Measurements from ENCODE around the gene KAT8. TPM values are rescaled to one million over a fixed set of nuclear protein-coding genes. Genes with fewer than 3 reads are reported as not detected.

The KAT8 gene
- total RNA-seq, 1 donor: 76.5 TPM

DNA sequence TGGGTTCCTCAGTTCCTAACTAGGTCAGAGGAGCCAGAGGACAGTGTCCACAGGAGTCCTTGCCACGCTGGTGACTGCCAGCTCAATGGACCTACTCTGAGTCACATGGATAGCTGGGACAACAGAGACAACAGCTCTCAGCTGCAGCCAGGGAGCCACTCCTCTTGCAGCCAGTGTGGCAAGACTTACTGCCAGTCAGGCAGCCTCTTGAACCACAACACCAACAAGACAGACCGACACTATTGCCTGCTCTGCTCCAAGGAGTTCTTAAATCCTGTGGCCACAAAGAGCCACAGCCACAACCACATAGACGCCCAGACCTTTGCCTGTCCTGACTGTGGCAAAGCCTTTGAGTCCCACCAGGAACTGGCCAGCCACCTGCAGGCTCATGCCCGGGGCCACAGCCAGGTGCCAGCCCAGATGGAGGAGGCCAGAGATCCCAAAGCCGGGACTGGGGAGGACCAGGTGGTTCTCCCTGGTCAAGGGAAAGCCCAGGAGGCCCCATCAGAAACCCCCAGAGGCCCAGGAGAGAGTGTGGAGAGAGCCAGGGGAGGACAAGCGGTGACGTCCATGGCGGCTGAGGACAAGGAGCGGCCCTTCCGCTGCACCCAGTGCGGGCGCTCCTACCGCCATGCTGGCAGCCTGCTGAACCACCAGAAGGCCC, 36.6 kb upstream of the KAT8 start:
- no peak overlapping the region for H3K4me3 ChIP-seq (ENCODE audit: low read length)
- H3K9me3 ChIP-seq (ENCODE audit: low read depth, low read length): no peaks in the 10 kb centered on the region
- H3K27me3 ChIP-seq (ENCODE audit: insufficient read depth, low read length): no peaks in the 10 kb centered on the region

DNA sequence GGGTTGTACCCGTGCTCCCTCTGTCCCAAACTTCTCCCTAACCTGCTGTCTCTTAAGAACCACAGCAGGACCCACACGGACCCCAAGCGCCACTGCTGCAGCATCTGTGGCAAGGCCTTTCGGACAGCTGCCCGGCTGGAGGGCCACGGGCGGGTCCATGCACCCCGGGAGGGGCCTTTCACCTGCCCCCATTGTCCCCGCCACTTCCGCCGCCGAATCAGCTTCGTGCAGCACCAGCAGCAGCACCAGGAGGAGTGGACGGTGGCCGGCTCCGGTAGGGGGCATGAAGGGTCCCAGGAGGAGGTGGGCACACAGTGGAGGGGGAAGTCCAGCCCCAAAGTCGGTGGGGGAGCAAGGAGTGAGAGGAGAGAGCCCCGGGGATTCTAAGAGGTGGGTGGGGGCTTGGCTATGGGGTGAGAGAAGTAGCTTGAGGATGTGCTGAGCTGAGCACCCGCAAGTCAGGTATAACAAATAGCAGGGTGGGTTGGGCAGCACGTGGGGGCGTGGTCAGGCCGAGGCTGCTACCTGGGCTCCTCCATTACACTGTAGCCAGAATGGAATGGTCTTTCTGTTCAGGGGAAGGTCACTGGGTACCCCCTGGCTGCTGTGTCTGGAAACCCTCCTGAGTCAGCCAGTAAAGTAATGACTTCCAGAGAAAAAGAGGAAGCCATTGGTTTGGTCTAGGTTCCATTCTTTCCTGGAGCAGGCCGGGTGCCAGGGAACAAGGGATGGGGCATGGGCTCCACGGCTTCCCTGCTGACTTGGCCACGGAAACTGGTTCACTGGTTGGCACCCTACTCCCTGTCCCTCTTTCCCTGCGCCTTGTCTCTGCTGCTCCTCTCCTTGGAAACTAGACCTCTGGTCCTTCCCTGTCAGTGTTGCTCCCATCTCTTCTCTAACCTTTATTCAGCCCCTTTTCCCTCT, 35.8 kb upstream of the KAT8 start:
- Histone ChIP-seq H3K4me3 (ENCODE audit: low read length) (no peak overlapping the region), H3K4me1 (ENCODE audit: insufficient read depth, low read length) (peaks cover 7% of the 10 kb centered on the region), H3K9me3 (ENCODE audit: low read depth, low read length) (no peaks in the 10 kb centered on the region), H3K27me3 (ENCODE audit: insufficient read depth, low read length) (no peaks in the 10 kb centered on the region)

More for the DNA sequence above, 36.6 kb upstream of the KAT8 start:
- H3K4me1 ChIP-seq (ENCODE audit: insufficient read depth, low read length): peaks cover 11% of the 10 kb centered on the region

DNA sequence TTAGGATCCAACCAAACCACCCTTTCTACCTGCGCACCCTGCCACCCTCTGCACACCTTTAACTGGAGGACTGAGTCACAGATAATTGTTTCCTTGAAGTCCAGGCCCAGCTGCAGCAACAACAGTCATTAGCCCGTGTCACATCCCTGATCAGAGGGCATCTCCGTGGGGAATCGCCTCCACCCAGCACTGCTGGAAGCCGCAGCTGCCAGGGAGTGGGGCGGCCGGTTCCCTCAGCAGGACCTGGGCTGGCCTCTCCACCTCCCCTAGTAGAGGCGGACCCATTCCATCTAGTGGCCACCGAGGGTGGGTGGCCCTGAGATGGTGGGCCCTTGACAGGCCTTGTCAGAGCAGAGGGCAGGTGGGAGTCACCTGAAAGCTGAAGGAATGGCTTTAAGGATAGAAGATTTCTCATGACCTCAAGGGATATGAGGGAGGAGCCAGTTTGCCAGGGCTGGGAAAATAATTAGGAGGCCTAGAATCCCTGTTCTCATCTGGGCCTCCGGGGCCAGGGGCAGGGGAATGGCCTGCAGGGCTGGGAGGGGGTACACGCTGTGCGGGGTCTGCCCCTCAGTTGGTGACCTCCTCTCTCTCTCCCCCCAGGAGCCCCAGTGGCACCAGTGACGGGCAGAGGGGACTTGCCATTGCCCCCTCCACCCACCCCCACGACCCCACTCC, 35.0 kb upstream of the KAT8 start:
- Histone ChIP-seq H3K9me3 (ENCODE audit: low read depth, low read length) (no peaks in the 10 kb centered on the region), H3K4me1 (ENCODE audit: insufficient read depth, low read length) (peaks cover 7% of the 10 kb centered on the region), H3K4me3 (ENCODE audit: low read length) (no peak overlapping the region), H3K27me3 (ENCODE audit: insufficient read depth, low read length) (no peaks in the 10 kb centered on the region)

DNA sequence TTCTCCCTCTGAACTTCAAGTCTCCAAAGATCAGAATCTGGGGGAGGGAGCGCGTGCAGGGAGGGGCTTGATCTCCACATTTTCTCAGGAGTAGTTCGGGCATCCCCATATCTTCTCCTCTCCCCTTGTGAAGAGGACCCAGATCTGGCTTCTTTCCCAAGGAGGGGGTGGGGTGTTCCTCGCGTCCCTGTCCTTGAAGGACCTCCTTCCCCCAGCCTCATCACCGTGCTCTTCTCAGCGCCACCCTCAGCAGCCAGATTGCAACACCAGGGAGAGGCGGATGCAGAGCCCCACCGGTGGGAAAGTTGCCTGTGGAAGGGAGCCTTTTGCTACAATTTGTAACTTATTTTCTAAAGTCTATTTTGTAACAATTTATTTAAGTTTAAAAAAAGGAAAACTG, 34.4 kb upstream of the KAT8 start:
- Histone ChIP-seq H3K27me3 (ENCODE audit: insufficient read depth, low read length) (no peaks in the 10 kb centered on the region), H3K4me3 (ENCODE audit: low read length) (no peak overlapping the region)

DNA sequence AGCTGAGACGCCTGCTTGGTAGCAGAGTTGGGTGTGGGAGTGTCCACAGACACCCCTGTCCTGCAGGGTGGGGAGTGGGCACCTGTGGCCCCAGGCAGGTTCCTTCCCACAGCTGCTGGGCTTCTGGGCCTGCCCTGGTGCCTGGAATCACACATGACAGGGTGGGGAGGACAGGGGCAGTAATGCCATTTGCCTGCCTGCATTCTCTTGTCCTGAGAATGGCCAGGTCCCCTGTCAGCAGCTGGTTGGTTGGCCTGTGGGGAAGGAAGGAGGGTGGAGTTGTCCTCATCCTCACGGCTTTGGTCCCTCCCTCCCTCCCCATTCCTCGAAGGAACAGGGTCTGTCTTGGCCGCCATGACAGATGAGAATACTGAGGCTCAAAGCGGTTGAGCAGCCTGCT, 33.9 kb upstream of the KAT8 start:
- Histone ChIP-seq H3K4me3 (ENCODE audit: low read length) (no peak overlapping the region), H3K27me3 (ENCODE audit: insufficient read depth, low read length) (no peaks in the 10 kb centered on the region), H3K4me1 (ENCODE audit: insufficient read depth, low read length) (peaks cover 7% of the 10 kb centered on the region), H3K9me3 (ENCODE audit: low read depth, low read length) (no peaks in the 10 kb centered on the region)

More for the DNA sequence above, 34.4 kb upstream of the KAT8 start:
- H3K4me1 ChIP-seq (ENCODE audit: insufficient read depth, low read length): peaks cover 7% of the 10 kb centered on the region
- no peaks in the 10 kb centered on the region for H3K9me3 ChIP-seq (ENCODE audit: low read depth, low read length)

DNA sequence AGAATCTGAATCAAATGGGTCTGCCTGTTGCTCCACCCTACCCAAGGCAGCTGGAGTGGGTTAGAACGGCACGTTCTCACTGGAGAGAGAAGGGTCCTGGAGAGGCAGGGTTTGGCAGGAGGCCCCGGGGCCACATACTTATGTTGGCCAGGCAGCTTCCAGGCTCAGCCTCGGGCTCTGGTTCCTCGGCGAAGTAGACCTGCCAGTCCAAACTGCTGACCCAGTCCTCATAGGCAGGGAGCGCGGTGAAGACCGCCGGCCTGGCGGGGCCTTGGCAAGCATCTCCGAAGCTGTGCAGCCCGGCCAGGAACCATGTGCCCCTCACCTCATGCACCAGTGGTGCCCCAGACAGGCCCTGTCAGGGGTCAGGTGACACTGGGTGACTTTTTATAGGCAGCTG, 33.5 kb upstream of the KAT8 start:
- Histone ChIP-seq H3K4me3 (ENCODE audit: low read length) (no peak overlapping the region), H3K9me3 (ENCODE audit: low read depth, low read length) (no peaks in the 10 kb centered on the region), H3K4me1 (ENCODE audit: insufficient read depth, low read length) (peaks cover 4% of the 10 kb centered on the region), H3K27me3 (ENCODE audit: insufficient read depth, low read length) (no peaks in the 10 kb centered on the region)

DNA sequence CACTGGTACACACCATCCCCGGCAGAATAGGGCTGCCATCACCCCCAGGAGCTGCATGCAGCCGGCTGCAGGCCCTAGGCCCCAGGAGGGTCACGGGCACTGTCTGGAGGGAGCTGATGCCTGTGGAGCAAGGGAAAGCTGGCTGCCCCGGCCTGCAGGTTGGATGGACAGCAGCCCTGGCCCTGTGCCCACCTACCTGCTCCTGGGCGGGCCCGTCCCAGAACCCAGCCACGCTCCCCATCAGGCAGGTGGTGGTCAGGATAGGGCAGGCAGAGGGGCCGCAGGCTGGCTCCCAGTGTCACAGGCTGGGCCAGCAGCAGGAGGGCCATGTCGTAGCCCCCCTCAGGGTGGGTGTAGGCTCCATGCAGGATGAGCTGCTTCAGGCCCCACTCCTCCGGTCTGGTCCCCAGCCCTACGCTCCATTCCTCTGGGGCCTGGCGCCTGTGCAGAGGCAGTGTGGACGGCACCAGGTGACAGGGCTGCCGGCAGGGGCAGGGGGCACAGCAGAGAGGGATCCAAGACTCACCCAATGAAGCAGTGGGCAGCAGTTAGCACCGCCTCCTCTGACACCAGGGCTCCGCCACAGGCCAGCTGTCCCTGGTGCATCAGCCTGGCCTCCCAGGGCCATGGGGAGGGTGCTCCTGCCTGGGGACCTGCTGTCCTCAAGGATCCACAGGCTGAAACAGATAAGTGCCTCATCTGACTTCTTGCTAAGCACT, 32.7 kb upstream of the KAT8 start:
- Histone ChIP-seq H3K4me3 (ENCODE audit: low read length) (no peak overlapping the region), H3K4me1 (ENCODE audit: insufficient read depth, low read length) (no peaks in the 10 kb centered on the region), H3K27me3 (ENCODE audit: insufficient read depth, low read length) (no peaks in the 10 kb centered on the region), H3K9me3 (ENCODE audit: low read depth, low read length) (no peaks in the 10 kb centered on the region)

DNA sequence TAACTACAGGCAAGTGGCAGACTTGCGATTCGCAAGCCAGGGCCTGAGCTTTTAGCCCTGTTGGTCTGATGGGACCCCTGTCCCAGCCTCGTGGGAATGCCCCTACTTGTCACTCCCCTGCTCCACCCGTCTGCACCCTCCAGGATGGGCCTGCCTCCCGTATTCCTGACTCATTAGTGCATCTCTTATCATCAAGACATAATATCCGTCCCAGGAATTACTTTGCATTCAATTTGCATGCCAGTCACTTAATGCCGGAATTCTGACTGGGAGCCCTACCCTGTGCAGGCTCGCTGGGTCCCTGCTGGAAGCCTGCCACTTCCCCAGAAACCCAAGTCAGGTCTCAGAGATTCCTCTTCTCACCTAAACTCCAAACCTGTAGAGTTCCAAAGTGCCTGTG, 32.1 kb upstream of the KAT8 start:
- H3K9me3 ChIP-seq (ENCODE audit: low read depth, low read length): no peaks in the 10 kb centered on the region
- no peak overlapping the region for H3K4me3 ChIP-seq (ENCODE audit: low read length)
- no peaks in the 10 kb centered on the region for H3K27me3 ChIP-seq (ENCODE audit: insufficient read depth, low read length)
- no peaks in the 10 kb centered on the region for H3K4me1 ChIP-seq (ENCODE audit: insufficient read depth, low read length)

DNA sequence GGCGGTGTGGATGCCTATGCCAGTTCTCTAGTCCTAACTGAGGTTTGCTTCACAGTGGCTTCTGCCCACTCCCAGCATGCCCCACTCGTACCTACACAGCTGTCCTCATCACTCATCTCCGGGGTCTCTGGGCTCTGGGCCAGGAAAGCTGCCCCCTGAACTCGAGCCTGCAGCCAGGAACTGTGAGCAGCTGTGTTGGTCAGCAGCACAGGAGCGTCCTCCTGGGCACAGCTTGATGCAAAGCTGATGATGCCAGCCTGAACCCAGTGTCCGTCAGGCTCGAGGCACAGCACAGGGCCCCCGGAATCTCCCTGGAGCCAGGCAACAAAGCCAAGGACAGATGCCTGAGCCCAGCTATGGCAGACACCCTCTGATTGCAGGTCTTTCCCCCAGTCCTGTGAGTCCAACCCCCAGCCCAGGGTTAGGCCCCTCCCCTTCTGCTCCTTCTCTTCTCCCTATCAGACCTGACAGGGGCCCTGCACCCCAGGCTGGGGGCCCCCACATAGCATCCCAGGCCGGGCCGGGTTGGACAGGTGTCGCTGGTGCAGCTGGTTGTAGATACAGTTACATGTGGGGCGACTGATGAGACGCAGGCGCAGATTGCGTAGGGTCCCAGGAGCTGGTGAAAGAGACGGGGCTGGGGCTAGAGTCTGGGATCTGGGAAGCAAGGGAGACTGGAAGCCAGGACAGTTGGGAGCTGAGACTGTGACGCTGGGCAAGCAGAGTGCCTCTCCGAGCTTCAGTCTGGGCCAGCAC, 31.4 kb upstream of the KAT8 start:
- H3K4me3 ChIP-seq (ENCODE audit: low read length): no peak overlapping the region
- H3K4me1 ChIP-seq (ENCODE audit: insufficient read depth, low read length): no peaks in the 10 kb centered on the region
- H3K9me3 ChIP-seq (ENCODE audit: low read depth, low read length): no peaks in the 10 kb centered on the region
- H3K27me3 ChIP-seq (ENCODE audit: insufficient read depth, low read length): no peaks in the 10 kb centered on the region

DNA sequence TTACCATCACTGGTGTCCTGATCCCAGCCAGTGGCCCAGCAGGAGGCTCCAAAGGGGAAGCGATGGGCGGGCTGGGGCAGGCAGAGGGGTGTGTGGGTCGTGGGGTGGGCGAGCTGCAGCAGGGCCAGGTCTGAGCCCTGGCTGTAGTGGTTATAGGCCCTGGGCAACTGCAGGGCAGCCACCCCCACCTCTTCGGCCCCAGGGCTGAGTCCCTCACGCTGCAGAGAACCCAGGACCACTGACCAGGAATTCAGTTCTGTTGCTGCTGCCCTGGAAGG, 30.9 kb upstream of the KAT8 start:
- Histone ChIP-seq H3K27me3 (ENCODE audit: insufficient read depth, low read length) (no peaks in the 10 kb centered on the region), H3K9me3 (ENCODE audit: low read depth, low read length) (no peaks in the 10 kb centered on the region), H3K4me3 (ENCODE audit: low read length) (no peak overlapping the region), H3K4me1 (ENCODE audit: insufficient read depth, low read length) (no peaks in the 10 kb centered on the region)

DNA sequence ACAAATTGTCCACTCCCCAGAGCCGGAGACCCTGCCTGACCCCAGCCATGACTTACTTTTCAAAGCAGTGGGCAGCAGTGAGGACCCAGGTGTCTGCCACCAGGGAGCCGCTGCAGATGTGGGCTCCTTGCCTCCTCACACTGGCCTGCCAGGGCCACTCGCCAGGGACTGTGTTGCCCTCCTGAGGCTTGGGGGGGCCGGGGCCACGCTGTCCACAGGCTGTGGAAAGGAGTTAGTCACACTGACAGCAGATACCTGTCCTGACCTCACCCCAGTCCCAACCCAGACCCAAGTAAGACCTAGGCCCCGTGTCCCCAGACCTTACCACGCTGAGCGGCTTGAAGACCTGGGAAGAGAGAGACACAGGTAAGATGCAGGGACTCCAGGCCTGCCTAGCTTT, 30.0 kb upstream of the KAT8 start:
- Histone ChIP-seq H3K27me3 (ENCODE audit: insufficient read depth, low read length) (no peaks in the 10 kb centered on the region), H3K9me3 (ENCODE audit: low read depth, low read length) (no peaks in the 10 kb centered on the region), H3K4me3 (ENCODE audit: low read length) (no peak overlapping the region), H3K4me1 (ENCODE audit: insufficient read depth, low read length) (no peaks in the 10 kb centered on the region)

DNA sequence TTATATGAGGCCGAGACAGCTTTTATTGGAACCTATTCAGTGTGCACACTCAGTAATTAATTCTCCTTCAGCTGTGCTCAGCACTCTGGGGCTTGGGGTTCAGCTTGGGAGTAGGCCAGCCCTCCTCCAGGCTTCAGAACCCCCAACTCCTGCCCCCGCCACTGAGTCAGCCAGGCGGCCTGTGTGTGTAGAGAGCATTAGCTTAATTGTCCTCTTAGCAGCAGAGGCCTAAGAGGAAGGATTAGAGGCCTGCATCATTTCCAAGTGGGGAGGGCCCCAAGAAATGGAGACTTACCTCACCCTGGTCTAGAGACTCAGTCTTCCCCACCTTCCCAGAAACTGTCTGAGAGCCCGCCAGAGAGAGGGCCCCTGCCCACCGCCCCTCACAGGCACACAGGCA, 29.5 kb upstream of the KAT8 start:
- Histone ChIP-seq H3K27me3 (ENCODE audit: insufficient read depth, low read length) (no peaks in the 10 kb centered on the region), H3K9me3 (ENCODE audit: low read depth, low read length) (no peaks in the 10 kb centered on the region), H3K4me3 (ENCODE audit: low read length) (no peak overlapping the region), H3K4me1 (ENCODE audit: insufficient read depth, low read length) (no peaks in the 10 kb centered on the region)

DNA sequence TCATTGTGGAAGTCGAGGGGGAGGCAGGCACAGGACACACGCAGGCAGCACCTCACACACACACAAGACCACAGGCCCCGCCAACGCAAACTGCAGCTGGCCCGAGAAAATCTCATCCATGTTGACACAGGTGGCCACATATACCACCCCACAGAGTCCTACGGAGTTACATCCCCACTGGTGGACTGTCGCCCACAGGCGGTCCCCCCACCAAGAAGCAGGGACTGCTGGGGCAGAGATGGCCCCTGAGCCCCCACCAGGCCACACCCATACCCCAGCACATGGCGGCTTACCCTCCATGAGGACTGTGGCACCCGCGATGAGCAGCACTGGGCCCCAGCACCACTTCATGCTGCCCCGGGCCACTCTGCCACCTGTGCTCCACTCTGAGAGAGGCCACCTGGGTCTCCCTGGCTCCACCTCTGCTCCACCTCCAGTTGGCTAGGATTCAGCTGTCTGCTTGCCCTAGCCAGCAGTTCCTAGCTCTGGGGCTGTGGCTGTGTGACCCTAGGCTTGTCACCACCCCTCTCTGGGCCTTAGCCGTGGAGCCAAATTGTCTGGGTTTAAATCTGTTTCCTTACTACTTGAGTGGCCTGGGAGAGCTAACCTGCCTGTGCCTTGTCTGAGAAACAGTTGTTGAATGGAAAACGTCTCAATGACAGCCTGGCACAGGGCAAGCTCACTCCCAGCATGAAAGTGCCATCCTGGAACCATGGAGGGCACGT, 28.8 kb upstream of the KAT8 start, which contains the start of gene PRSS53:
Gene PRSS53 (minus strand): TSS at position 485 of the 725 bp plus-strand sequence. CDS start 134 bp downstream, at position 351.
- Histone ChIP-seq H3K4me1 (ENCODE audit: insufficient read depth, low read length) (peaks cover 5% of the 10 kb centered on the region), H3K9me3 (ENCODE audit: low read depth, low read length) (no peaks in the 10 kb centered on the region), H3K4me3 (ENCODE audit: low read length) (no peak within 1 kb of the TSS), H3K27me3 (ENCODE audit: insufficient read depth, low read length) (no peaks in the 10 kb centered on the region)

DNA sequence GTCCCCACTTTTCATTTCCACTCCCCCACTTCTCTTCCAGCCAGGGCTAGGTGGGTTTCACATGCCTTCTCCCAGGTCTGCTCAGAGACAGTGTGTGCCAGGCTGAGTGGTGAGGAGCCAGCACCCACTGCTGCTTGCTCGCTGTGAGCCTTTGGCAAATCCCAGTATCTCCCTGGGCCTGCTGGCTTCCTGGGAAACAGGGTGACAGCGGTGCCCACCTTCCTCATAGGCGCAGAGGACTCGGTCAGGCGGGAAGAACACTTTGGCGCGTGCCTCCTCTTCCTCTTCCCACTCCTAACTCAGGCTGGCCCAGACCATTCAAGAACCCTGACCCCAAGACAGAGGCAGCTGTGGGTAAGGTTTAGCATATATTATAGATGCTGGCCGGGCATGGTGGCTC, 28.3 kb upstream of the KAT8 start:
- H3K4me3 ChIP-seq (ENCODE audit: low read length): no peak overlapping the region
- no peaks in the 10 kb centered on the region for H3K9me3 ChIP-seq (ENCODE audit: low read depth, low read length)
- H3K4me1 ChIP-seq (ENCODE audit: insufficient read depth, low read length): peaks cover 11% of the 10 kb centered on the region
- H3K27me3 ChIP-seq (ENCODE audit: insufficient read depth, low read length): no peaks in the 10 kb centered on the region

Data from mononuclear cell (primary cell).